Epithelial cell of esophagus (primary cell): ENCODE data around the gene TLE5.
"Not testable (repeated sequence)": the region's sequence is repeated elsewhere in the genome, so short reads cannot be mapped to it uniquely, and the experiment has no call there.

Source experiments
- DNase-seq: peaks from one replicate; pipeline ENCODE4 v3.0.0; 2010; ENCODE audit warnings: low read depth
- H3K4me3 ChIP-seq: 2 replicates; pipeline ENCODE4 v1.5.1; 2011; ENCODE audit warnings: mild to moderate bottlenecking, low read length, control low read depth
- TF ChIP-seq, protein P1 (sequence below): IDR thresholded peaks from 2 replicates; pipeline ENCODE4 v1.5.1; 2011; ENCODE audit warnings: low read depth, mild to moderate bottlenecking, low read length, control low read depth, inconsistent platforms; ENCODE audit not compliant: insufficient read depth; ENCODE audit errors: missing control alignments

Gene TLE5

DNA sequence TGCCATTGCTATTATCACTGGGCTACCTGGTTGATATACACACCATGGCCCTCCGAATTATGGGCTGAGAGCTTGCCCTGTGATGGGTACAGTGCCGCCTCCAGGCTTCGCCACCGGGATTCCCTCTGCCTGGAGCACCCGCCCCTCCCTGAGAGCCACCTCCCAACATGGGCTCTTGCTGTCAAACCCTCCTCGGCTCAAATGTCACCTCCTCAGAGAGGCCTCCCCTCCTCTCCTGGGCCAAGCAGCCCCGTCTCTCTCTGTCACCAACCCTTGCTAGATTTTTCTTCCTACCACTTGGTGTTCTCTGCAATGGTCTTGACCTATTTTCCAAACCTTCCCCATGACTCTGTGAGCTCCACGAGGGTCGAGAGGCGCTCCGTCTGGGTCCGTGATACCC is 21.0 kb downstream of the TLE5 start:
- TF ChIP-seq, protein P1, sequence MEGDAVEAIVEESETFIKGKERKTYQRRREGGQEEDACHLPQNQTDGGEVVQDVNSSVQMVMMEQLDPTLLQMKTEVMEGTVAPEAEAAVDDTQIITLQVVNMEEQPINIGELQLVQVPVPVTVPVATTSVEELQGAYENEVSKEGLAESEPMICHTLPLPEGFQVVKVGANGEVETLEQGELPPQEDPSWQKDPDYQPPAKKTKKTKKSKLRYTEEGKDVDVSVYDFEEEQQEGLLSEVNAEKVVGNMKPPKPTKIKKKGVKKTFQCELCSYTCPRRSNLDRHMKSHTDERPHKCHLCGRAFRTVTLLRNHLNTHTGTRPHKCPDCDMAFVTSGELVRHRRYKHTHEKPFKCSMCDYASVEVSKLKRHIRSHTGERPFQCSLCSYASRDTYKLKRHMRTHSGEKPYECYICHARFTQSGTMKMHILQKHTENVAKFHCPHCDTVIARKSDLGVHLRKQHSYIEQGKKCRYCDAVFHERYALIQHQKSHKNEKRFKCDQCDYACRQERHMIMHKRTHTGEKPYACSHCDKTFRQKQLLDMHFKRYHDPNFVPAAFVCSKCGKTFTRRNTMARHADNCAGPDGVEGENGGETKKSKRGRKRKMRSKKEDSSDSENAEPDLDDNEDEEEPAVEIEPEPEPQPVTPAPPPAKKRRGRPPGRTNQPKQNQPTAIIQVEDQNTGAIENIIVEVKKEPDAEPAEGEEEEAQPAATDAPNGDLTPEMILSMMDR = no peak
- no peak overlapping the region for H3K4me3 ChIP-seq
- no peak for DNase-seq

DNA sequence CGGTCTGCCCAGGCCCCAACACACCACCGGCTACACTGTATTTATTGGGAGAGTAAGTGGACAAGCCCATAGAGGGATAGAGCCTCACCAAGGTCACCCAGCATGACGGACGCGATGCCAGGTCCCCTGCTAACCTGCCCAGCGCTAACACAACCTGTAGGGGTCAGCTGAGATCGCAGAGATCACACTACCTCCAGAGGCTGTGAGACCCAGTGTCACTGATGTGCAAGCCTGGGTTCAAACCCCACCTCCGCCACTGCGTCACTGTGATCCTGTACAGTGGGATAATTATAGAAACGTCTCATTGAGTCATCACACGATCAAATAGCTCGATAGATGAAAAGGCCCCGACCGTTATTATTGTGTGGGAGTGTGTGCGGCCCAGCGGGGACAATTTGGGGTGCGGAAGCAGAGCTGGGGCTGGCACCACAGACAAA is 22.6 kb downstream of the TLE5 start:
- no peak for DNase-seq
- TF ChIP-seq, protein P1 = no peak
- no peak overlapping the region for H3K4me3 ChIP-seq

DNA sequence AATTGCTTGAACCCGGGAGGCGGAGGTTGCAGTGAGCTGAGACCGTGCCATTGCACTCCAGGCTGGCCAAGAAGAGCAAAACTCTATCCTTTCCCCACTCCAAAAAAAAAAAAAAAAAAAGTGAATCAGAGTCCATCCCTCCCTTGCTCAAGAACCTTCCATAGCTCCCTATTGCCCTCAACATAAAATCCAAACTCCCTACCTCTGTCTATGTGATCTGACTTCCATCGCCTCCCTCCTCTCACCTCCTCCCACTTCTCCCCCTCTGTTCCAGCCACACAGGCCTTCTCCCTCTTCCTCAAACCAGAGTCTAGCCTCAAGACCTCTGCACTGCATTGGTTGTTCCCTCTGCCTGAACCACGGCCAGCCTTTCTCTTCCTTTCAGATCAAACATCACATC is 23.2 kb downstream of the TLE5 start:
- H3K4me3 ChIP-seq = no peak overlapping the region
- no peak for DNase-seq
- TF ChIP-seq, protein P1 = no peak

DNA sequence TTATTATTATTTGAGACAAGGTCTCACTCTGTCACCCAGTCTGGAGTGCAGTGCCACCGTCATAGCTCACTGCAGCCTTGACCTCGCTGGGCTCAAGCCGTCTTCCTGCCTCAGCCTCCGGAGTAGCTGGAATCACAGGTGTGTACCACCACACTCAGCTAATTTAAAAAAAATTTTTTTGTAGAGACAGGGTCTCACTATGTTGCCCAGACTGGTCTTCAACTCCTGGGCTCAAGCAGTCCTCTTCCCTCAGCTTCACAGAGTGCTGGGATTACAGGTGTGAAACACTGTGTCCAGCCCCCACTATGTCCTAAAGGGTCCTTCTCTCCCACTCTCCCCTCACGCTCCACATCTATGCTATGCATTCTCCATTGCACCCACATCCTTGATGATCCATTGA is 24.1 kb downstream of the TLE5 start:
- TF ChIP-seq, protein P1 = no peak
- no peak for DNase-seq
- H3K4me3 ChIP-seq = no peak overlapping the region

DNA sequence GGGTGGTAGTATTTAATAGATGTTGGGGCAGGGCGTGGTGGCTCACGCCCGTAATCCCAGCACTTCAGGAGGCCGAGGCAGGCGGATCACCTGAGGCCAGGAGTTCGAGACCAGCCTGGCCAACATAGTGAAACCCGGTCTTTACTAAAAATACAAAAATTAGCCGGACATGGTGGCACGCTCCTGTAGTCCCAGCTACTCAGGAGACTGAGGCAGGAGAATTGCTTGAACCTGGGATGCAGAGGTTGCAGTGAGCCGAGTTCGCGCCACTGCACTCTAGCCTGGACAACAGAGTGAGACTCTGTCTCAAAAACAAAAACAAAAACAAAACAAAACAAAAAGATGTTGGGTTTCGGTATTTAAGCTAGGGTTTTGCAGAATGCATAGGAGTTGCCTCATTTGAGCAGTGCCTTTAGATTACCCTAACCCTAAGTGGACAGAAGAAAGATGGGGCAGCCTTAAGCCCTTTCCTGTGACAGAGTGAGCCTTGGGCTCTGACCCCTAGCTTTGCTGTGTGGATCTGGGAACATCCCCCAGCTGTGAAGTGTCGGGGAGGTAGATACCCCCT is 25.2 kb downstream of the TLE5 start:
- DNase-seq, H3K4me3 ChIP-seq: not testable (repeated sequence)

DNA sequence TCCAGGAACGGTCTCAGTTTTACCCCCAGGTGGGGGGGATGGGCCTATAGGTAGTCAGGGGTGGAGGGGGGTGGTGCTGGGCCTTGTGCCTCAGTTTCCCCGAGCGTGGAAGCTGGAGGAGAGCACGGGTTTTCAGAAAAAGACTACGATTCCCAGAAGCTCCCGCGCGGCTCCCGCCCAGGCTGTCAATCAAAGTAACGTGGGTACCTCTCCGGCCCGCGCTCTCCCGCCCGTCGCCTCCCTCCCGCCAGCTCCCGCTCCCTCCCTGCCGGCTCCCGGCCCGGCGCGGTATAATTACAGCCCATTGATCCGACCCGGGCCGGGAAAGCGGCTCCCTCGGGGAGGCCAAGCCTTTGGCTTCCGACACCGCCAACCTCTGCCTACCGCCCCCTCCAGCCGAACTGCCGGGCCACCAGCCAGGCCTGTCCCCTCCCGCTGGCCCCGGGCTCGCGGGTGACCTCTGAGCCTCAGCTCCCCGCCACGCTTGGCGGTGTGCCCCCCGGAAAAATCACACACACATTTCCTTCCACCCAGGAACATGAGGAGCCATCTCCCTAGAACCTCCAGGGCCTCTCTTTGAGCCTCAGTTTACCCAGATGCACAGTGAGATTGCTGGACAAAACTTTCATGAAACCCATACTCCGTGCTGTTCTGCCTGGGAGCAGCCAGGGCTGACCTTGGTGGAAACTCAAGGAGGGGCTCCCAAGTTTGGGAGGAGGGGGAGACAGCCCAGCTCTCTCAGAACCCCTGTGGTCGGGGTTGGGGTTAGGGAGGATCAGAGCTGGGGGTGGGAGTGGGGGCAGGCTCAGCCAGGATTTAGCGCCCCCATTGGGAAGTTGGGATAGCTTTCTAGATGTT is 25.9 kb downstream of the TLE5 start:
- peak overlapping the region; percentile 65 for H3K4me3 ChIP-seq
- peak; percentile 93 for DNase-seq
- TF ChIP-seq, protein P1 = no peak

DNA sequence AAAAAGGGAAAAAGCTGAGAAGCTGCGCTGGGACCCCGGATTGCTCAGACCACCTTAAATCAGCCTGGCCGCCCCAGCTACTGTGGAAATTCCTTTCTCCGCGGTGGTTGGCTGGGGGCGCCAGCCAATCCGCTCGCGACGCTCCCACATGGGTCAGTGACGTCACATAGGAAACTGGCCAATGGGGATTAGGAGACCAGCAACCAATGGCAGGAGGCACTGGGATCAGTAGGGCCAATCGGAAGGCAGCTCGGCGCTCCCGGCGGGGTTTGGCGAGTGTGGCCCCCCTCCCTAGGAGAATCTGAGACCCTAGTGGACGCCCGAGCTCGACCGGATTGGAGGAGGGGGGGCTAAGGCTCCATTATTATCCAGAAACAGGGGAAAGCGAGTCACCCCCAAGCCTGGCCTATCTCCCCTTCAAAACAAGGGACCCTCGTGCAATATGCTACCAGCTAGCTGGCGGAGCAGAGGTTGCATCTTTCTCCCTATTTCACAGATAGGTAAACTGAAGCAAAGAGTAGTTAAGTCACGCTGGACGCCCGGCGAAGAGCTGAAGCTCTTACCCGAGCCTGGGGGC is 26.7 kb downstream of the TLE5 start:
- peak overlapping the region; percentile 65 for H3K4me3 ChIP-seq
- TF ChIP-seq, protein P1 = no peak

More for the DNA sequence above, 26.7 kb downstream of the TLE5 start:
- DNase-seq = peak; percentile 99
